GM12878 (cell line): ENCODE data around the gene TSPO.

Experiments
- CEBPB ChIP-seq, 2 experiments: fragments of 150-350 bp in 1 of 2; IDR thresholded peaks; 2 replicates each; pipeline ENCODE4 v1.6.1; 2012 to 2014; ENCODE audit warnings: low read depth in 2 of 2, low read length in 2 of 2, borderline replicate concordance in 1 of 2, inconsistent platforms in 1 of 2
- EGR1 ChIP-seq, 2 experiments: IDR thresholded peaks; 1 replicate in 1 of 2; 2 replicates in 1 of 2; pipeline ENCODE4 v1.6.1; 2011 to 2012; ENCODE audit warnings: low read depth in 2 of 2, low read length in 2 of 2, borderline replicate concordance in 1 of 2, mild to moderate bottlenecking in 1 of 2, moderate library complexity in 1 of 2
- RAD21 ChIP-seq: IDR thresholded peaks from 2 replicates; pipeline ENCODE4 v1.6.1; 2011; ENCODE audit warnings: mild to moderate bottlenecking, low read depth, low read length, moderate library complexity; ENCODE audit not compliant: insufficient read depth
- RBBP5 ChIP-seq: fragments of 200-600 bp; sonication (generic); conservative IDR thresholded peaks from 2 replicates; pipeline ENCODE4 v1.6.1; 2016
- RCOR1 ChIP-seq: conservative IDR thresholded peaks from 2 replicates; pipeline ENCODE4 v1.6.1; 2012; ENCODE audit warnings: low read depth, low read length, improper control_type of control experiment
- SMARCA5 ChIP-seq: fragments of 450-650 bp; IDR thresholded peaks from 2 replicates; pipeline ENCODE4 v1.6.1; 2017; ENCODE audit warnings: mild to moderate bottlenecking
- TAF1 ChIP-seq: IDR thresholded peaks from 2 replicates; pipeline ENCODE4 v1.6.1; 2011; ENCODE audit warnings: mild to moderate bottlenecking, low read depth, low read length, borderline replicate concordance
- ZZZ3 ChIP-seq: IDR thresholded peaks from 2 replicates; pipeline ENCODE4 v1.6.1; 2011; ENCODE audit warnings: low read depth; ENCODE audit not compliant: control insufficient read depth, insufficient read length
- TF ChIP-seq, protein P1 (sequence below), 3 experiments: IDR thresholded peaks in 2 of 3; conservative IDR thresholded peaks in 1 of 3; 2 replicates each; pipeline ENCODE4 v1.5.1; 2011; ENCODE audit warnings: low read depth in 3 of 3, low read length in 3 of 3, mild to moderate bottlenecking in 3 of 3, control low read depth in 2 of 3, moderate library complexity in 2 of 3, inconsistent platforms in 1 of 3, mixed read lengths in 1 of 3; ENCODE audit not compliant: control insufficient read depth in 2 of 3, insufficient read depth in 1 of 3; ENCODE audit errors: extremely low read depth in 1 of 3
- TF ChIP-seq, protein P2 (sequence below): IDR thresholded peaks from 2 replicates; pipeline ENCODE4 v1.6.1; 2012; ENCODE audit warnings: mild to moderate bottlenecking, low read depth, low read length

DNA sequence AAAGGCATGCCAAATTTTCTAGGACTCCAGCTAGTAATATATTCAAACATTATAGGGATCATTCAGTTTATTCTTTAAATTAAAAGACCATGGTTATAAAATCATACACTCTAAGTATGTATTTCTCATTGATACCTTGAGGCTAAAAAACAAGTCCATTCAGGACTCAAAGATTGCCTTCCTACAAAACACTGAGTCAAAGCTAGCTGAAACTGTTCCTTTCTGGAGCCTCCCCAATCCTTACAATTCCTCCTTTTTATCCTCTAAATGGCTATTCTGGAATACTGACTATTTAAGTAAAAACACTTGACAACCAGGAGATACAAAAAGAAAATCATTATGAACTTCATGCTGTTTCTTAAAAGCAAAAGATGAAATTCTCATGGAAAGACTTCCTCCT is 40.5 kb downstream of the TSPO start:
- TF ChIP-seq SMARCA5 (no peak), RCOR1 (no peak), RBBP5 (no peak), ZZZ3 (no peak), TAF1 (no peak), EGR1 (IDR thresholded peaks at IDR 0.05; ENCODE audit: borderline replicate concordance in 1 of 2, low read depth in 2 of 2, low read length in 2 of 2) (no peak), RAD21 (no peak), CEBPB (IDR thresholded peaks at IDR 0.05; ENCODE audit: borderline replicate concordance in 1 of 2, low read depth in 2 of 2, low read length in 2 of 2) (no peak)
- TF ChIP-seq, protein P1, sequence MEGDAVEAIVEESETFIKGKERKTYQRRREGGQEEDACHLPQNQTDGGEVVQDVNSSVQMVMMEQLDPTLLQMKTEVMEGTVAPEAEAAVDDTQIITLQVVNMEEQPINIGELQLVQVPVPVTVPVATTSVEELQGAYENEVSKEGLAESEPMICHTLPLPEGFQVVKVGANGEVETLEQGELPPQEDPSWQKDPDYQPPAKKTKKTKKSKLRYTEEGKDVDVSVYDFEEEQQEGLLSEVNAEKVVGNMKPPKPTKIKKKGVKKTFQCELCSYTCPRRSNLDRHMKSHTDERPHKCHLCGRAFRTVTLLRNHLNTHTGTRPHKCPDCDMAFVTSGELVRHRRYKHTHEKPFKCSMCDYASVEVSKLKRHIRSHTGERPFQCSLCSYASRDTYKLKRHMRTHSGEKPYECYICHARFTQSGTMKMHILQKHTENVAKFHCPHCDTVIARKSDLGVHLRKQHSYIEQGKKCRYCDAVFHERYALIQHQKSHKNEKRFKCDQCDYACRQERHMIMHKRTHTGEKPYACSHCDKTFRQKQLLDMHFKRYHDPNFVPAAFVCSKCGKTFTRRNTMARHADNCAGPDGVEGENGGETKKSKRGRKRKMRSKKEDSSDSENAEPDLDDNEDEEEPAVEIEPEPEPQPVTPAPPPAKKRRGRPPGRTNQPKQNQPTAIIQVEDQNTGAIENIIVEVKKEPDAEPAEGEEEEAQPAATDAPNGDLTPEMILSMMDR (IDR thresholded peaks at IDR 0.05 in 2 of 3, conservative IDR thresholded peaks at IDR 0.05 in 1 of 3; ENCODE audit: control insufficient read depth in 2 of 3, extremely low read depth in 1 of 3, insufficient read depth in 1 of 3, low read depth in 3 of 3, low read length in 3 of 3): no peak
- TF ChIP-seq, protein P2, sequence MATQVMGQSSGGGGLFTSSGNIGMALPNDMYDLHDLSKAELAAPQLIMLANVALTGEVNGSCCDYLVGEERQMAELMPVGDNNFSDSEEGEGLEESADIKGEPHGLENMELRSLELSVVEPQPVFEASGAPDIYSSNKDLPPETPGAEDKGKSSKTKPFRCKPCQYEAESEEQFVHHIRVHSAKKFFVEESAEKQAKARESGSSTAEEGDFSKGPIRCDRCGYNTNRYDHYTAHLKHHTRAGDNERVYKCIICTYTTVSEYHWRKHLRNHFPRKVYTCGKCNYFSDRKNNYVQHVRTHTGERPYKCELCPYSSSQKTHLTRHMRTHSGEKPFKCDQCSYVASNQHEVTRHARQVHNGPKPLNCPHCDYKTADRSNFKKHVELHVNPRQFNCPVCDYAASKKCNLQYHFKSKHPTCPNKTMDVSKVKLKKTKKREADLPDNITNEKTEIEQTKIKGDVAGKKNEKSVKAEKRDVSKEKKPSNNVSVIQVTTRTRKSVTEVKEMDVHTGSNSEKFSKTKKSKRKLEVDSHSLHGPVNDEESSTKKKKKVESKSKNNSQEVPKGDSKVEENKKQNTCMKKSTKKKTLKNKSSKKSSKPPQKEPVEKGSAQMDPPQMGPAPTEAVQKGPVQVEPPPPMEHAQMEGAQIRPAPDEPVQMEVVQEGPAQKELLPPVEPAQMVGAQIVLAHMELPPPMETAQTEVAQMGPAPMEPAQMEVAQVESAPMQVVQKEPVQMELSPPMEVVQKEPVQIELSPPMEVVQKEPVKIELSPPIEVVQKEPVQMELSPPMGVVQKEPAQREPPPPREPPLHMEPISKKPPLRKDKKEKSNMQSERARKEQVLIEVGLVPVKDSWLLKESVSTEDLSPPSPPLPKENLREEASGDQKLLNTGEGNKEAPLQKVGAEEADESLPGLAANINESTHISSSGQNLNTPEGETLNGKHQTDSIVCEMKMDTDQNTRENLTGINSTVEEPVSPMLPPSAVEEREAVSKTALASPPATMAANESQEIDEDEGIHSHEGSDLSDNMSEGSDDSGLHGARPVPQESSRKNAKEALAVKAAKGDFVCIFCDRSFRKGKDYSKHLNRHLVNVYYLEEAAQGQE: no peak
